ENCODE results near the gene SAMD14. TPM values are rescaled to one million over a fixed set of nuclear protein-coding genes. Genes with fewer than 3 reads are reported as not detected.

The SAMD14 gene
- total RNA-seq, 4 donors from 2014 or later = 0.39 TPM; not detected in 3

- WGBS, 2 donors = 0% methylated on average over 53 to 68 of the region's 68 CpGs
- intact Hi-C loops (cut with DNase I; ENCODE audit: low total_unique reads) = no loop called here
- peak; percentile 97 to 99 for DNase-seq (ENCODE audit: low spot score in 2 of 2)
- H3K4me3 ChIP-seq (ENCODE audit: low read depth, poor library complexity, severe bottlenecking) = peak within 1 kb of the TSS; percentile 91
- no peak for TF ChIP-seq POLR2A (IDR thresholded peaks at IDR 0.05)
- TF ChIP-seq CTCF (IDR thresholded peaks at IDR 0.05) = no peak
Measured at GRCh38 chr17:50094753-50095619, 35.0 kb downstream of the SAMD14 start, which contains the start of gene PDK2. PDK2 (plus strand) TSS chr17:50095351; CDS start chr17:50095436, 85 bp downstream.

DNA sequence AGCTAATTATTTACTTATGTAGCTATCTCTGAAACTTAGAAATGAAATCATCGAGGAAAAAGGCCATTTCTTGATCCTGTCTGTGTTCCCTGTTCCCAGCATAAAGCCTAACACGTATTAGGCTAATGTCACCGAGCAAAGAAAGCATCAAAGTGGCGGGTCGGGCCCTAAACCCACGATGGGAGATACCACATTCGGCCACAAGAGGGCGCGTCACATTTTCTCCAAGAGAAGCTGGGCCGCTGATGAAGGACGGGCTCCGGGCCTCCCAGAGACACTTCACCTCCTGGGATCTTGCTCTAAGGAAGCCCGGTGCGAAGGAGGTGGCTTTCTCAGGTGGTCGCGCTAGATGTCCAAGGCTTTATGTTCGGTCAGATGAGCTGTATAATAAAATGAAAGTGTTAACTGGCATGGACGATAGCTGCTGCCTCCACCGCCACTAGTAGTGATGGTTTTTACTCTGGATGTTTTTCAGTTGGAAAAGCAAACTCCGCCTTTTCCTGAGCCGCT lies 35.7 kb downstream of the SAMD14 start:
- intact Hi-C loops (cut with DNase I; ENCODE audit: low total_unique reads) = no loop called here
- DNase-seq (ENCODE audit: low spot score in 2 of 2) = peak; percentile 91 to 98

DNA sequence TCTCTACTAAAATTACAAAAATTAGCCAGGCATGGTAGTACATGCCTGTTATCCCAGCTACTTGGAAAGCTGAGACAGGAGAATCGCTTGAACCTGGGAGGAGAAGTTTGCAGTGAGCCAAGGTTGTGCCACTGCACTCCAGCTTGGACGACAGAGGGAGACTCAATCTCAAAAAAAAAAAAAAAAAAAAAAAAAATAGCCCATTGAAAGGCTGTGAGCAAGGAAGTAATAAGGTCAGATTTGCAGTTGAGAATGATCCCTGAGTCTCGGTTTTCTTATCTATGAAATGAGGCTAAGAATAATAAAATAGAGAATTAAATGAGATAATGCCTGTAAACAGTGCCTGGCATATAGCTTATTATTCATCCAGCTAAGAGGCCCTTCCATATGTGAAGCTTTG lies 36.2 kb downstream of the SAMD14 start:
- intact Hi-C loops (cut with DNase I; ENCODE audit: low total_unique reads) = no loop called here
- WGBS, 2 donors = 15 to 23% methylated on average over 3 of the region's 3 CpGs

More for the DNA sequence above, 35.7 kb downstream of the SAMD14 start:
- WGBS, 2 donors = 1 to 2% methylated on average over 21 of the region's 21 CpGs
- TF ChIP-seq CTCF (IDR thresholded peaks at IDR 0.05) = peak in 2 of 3 donors; percentile 25 to 84
- no peak for TF ChIP-seq POLR2A (IDR thresholded peaks at IDR 0.05)
- H3K4me3 ChIP-seq (ENCODE audit: low read depth, poor library complexity, severe bottlenecking) = peak overlapping the region; percentile 24

DNA sequence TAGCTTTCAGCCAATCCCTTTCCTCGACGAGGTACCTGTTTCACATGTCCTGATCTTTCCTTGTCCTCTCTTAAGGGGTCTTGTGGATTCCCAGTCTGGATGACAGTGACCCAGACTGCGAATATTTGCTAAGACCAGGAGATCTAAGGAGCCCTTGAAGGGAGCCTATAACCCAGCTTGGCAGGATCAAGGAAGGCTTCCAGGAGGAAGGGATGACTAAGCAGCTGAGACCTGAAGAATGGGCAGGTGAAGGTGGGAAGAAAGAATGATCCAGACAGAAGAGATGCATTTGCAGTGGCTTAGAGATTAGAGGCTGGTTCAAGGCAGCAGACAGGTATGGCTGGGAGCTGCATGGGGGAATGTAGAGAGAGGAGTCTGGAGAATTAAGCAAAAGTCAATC lies 36.7 kb downstream of the SAMD14 start:
- 91 to 94% methylated on average over 3 of the region's 3 CpGs for WGBS, 2 donors
- intact Hi-C loops (cut with DNase I; ENCODE audit: low total_unique reads) = no loop called here
- DNase-seq (ENCODE audit: low spot score in 2 of 2) = no peak
- TF ChIP-seq POLR2A (IDR thresholded peaks at IDR 0.05) (no peak), CTCF (IDR thresholded peaks at IDR 0.05) (no peak)
- no peak overlapping the region for H3K4me3 ChIP-seq (ENCODE audit: low read depth, poor library complexity, severe bottlenecking)

More for the DNA sequence above, 36.2 kb downstream of the SAMD14 start:
- no peak overlapping the region for H3K4me3 ChIP-seq (ENCODE audit: low read depth, poor library complexity, severe bottlenecking)
- TF ChIP-seq POLR2A (IDR thresholded peaks at IDR 0.05) = no peak
- no peak for TF ChIP-seq CTCF (IDR thresholded peaks at IDR 0.05)
- no peak for DNase-seq (ENCODE audit: low spot score in 2 of 2)

- no peak overlapping the region for H3K4me3 ChIP-seq (ENCODE audit: low read depth, poor library complexity, severe bottlenecking)
- TF ChIP-seq CTCF (IDR thresholded peaks at IDR 0.05) = no peak
- no peak for TF ChIP-seq POLR2A (IDR thresholded peaks at IDR 0.05)
- WGBS, 2 donors = 79 to 80% methylated on average over 2 of the region's 2 CpGs
- intact Hi-C loops (cut with DNase I; ENCODE audit: low total_unique reads) = no loop called here
- DNase-seq (ENCODE audit: low spot score in 2 of 2) = no peak
Measured at GRCh38 chr17:50091918-50092285, 38.1 kb downstream of the SAMD14 start.

All from lower leg skin (tissue), 4 donors.